ENCODE data around the gene MVB12B. TPM values are rescaled to one million over a fixed set of nuclear protein-coding genes. Genes with fewer than 3 reads are reported as not detected.

MVB12B gene
- total RNA-seq, 1 experiment from 2014 or later: not detected

DNA sequence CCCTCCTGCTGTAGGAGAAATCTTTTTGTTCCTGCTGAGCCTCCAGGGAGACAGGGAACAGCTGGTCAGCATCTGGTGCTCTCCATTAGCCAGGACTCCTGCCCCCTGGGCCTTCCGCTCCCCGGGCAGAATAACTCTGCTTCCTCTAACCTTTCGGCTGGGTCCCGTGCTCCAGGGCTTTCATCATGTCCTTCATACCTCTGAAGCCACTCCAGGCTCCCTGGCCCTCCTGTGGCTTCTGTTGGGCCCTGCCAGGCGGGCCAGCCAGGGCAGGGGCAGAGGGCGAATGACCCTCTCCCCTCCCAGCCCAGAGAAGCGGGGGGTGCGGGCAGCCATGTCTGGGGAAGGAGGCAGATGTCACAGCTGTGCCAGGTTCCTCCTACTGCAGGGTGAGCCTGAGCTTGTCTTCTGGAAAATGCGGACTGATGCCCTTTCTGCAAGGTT lies 205.4 kb downstream of the MVB12B start:
- no peak for DNase-seq
- Histone ChIP-seq H3K36me3 (ENCODE audit: insufficient read depth, low read length) (no peaks in the 10 kb centered on the region), H3K4me1 (ENCODE audit: low read length) (peaks cover 55% of the 10 kb centered on the region), H2AFZ (ENCODE audit: low read length) (no peak overlapping the region), H3K9me2 (replicated peaks; ENCODE audit: insufficient read depth, low read length) (no peaks in the 10 kb centered on the region), H3K4me2 (ENCODE audit: low read depth, low read length, poor library complexity, severe bottlenecking) (peak overlapping the region; percentile 83), H3K9me3 (ENCODE audit: low read length) (no peaks in the 10 kb centered on the region), H3K27ac (ENCODE audit: low read length) (no peak overlapping the region), H3K9ac (ENCODE audit: low read length) (no peak overlapping the region), H3K4me3 (ENCODE audit: low read length) (no peak overlapping the region), H4K20me1 (ENCODE audit: insufficient read depth, low read depth, low read length) (peaks cover 20% of the 10 kb centered on the region; the same call in 1 of the 2 replicates), H3K27me3 (ENCODE audit: low read length) (no peaks in the 10 kb centered on the region), H3K79me2 (ENCODE audit: low read length) (no peaks in the 10 kb centered on the region)

GRCh38 chr9:126532489-126532888 lies 205.9 kb downstream of the MVB12B start:
- H3K9me3 ChIP-seq (ENCODE audit: low read length): no peaks in the 10 kb centered on the region
- H3K4me1 ChIP-seq (ENCODE audit: low read length): peaks cover 55% of the 10 kb centered on the region
- no peak overlapping the region for H3K9ac ChIP-seq (ENCODE audit: low read length)
- H3K4me2 ChIP-seq (ENCODE audit: low read depth, low read length, poor library complexity, severe bottlenecking): peak overlapping the region; percentile 83
- H3K9me2 ChIP-seq (replicated peaks; ENCODE audit: insufficient read depth, low read length): no peaks in the 10 kb centered on the region
- H3K4me3 ChIP-seq (ENCODE audit: low read length): no peak overlapping the region; the same call in 1 of the 2 replicates
- H3K36me3 ChIP-seq (ENCODE audit: insufficient read depth, low read length): no peaks in the 10 kb centered on the region
- no peaks in the 10 kb centered on the region for H3K27me3 ChIP-seq (ENCODE audit: low read length)
- H3K79me2 ChIP-seq (ENCODE audit: low read length): no peaks in the 10 kb centered on the region
- H2AFZ ChIP-seq (ENCODE audit: low read length): no peak overlapping the region
- peaks cover 15% of the 10 kb centered on the region; the same call in 1 of the 2 replicates for H4K20me1 ChIP-seq (ENCODE audit: insufficient read depth, low read depth, low read length)
- no peak for DNase-seq
- no peak overlapping the region for H3K27ac ChIP-seq (ENCODE audit: low read length)

DNA sequence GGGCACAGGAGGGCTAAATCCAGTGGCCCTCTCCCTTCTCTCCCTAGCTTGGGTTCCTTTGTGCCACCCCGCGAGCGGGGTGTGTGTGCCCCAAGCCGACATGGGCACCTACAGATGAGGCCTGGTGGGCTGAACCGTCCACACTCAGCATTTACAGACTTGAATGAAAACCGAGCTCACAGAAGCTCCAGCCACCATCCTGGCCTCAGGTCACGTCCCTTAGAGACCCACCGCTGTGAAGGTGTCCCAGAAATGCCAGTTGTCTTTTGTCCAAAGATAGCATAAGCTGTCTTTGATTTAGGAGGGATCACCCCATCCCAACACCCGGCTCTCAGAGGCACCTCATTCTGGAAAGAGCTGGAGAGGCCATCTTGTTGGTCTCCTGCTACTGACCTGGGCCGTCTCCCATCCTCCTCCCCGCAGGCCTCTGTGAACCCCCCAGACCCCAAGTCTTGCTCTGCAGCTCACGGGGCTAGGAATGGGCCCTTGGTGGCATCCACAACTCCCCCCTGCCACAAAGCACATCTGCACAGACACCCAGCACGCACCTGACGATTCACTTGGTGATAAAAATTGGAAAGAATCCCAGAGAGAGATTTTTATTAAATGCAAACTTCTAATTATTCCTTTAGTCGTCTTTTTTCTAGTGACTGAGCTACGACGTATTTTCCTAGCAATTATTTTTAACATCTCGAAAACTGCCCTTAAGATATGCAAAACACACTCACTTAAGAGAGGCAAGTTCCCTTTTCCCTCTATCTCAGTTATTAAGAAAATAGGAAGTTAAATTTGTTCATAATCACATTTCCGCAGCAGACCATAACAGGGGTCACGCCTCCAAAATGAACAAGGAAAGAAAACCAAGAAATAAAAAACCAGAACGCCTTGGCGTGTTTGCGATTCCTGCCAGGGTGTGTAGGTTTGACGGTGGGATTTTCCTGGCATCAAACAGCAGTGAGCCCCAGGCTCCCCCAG lies 206.6 kb downstream of the MVB12B start:
- Histone ChIP-seq H3K9me2 (replicated peaks; ENCODE audit: insufficient read depth, low read length) (no peaks in the 10 kb centered on the region), H3K4me3 (ENCODE audit: low read length) (peak overlapping the region; percentile 59), H3K79me2 (ENCODE audit: low read length) (no peaks in the 10 kb centered on the region), H2AFZ (ENCODE audit: low read length) (no peak overlapping the region), H4K20me1 (ENCODE audit: insufficient read depth, low read depth, low read length) (peaks cover 14% of the 10 kb centered on the region; the same call in 1 of the 2 replicates), H3K36me3 (ENCODE audit: insufficient read depth, low read length) (no peaks in the 10 kb centered on the region), H3K9me3 (ENCODE audit: low read length) (no peaks in the 10 kb centered on the region), H3K27ac (ENCODE audit: low read length) (peak overlapping the region; percentile 83), H3K27me3 (ENCODE audit: low read length) (no peaks in the 10 kb centered on the region), H3K9ac (ENCODE audit: low read length) (peak overlapping the region; percentile 31; the same call in 1 of the 2 replicates), H3K4me1 (ENCODE audit: low read length) (peaks cover 55% of the 10 kb centered on the region), H3K4me2 (ENCODE audit: low read depth, low read length, poor library complexity, severe bottlenecking) (peak overlapping the region; percentile 83)
- peak; percentile 90 for DNase-seq

DNA sequence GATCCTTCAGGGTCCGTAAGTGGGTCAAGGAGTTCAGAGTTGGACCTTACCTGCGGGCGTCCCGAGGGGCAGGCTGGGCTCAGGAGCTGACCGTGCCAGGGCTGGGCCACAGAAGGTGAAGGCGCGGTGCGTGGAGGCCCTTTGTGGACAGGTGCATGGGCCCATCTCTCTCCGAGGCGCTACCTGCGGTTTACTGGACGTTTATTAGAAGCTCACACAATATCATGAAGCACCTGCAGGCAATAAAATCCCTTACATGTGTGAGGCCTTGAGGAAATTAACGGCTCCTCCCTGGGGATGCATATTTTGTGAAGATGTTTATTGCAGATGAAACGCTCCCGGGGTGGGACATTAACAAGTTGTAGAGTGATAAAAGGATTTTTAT lies 207.3 kb downstream of the MVB12B start:
- Histone ChIP-seq H3K79me2 (ENCODE audit: low read length) (no peaks in the 10 kb centered on the region), H3K27ac (ENCODE audit: low read length) (peak overlapping the region; percentile 83), H3K27me3 (ENCODE audit: low read length) (no peaks in the 10 kb centered on the region), H3K9me2 (replicated peaks; ENCODE audit: insufficient read depth, low read length) (no peaks in the 10 kb centered on the region), H3K9ac (ENCODE audit: low read length) (peak overlapping the region; percentile 31; the same call in 1 of the 2 replicates), H2AFZ (ENCODE audit: low read length) (no peak overlapping the region), H3K4me1 (ENCODE audit: low read length) (peaks cover 57% of the 10 kb centered on the region), H3K9me3 (ENCODE audit: low read length) (no peaks in the 10 kb centered on the region), H3K4me3 (ENCODE audit: low read length) (peak overlapping the region; percentile 59), H3K4me2 (ENCODE audit: low read depth, low read length, poor library complexity, severe bottlenecking) (peak overlapping the region; percentile 83), H3K36me3 (ENCODE audit: insufficient read depth, low read length) (no peaks in the 10 kb centered on the region), H4K20me1 (ENCODE audit: insufficient read depth, low read depth, low read length) (peaks cover 14% of the 10 kb centered on the region; the same call in 1 of the 2 replicates)
- DNase-seq: peak; percentile 79

DNA sequence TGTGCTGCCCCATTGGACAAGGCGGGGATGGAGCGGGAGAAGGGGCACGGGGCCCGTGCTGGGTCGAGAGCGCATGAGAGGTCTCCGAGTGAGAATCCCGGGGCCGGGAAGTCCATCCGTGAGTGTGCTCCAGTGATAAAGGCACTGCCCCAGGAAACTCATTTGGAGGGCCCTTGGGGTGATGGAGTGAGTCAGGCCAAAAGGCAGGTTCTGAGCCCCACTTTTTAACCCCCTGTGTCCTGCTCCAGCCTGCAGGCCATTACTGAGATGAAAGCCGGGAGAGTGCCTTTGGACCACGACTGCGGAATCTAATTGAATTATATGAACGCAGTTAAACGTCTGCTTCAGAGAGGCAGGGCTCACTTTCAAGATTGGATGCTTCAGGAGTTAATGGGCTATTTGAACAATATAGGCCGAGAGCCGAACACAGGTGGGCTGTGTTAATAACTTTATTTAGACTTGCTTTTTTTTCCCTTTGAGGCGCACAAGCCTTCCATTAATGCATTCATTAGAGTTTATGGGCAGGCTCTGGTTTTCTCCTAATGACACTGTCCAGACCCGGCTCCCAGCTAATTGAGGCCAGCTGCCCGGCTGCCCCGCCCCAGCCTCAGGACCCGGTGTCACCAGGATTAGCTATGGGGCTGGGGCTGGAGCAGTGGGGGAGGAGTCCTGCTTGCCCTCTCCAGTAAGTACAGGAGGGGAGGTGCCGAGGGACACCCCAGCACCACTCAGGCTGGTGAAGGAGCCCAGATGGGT lies 208.0 kb downstream of the MVB12B start:
- Histone ChIP-seq H3K27ac (ENCODE audit: low read length) (peak overlapping the region; percentile 83; the same call in 1 of the 2 replicates), H3K9me3 (ENCODE audit: low read length) (no peaks in the 10 kb centered on the region), H3K9ac (ENCODE audit: low read length) (no peak overlapping the region), H3K4me2 (ENCODE audit: low read depth, low read length, poor library complexity, severe bottlenecking) (peak overlapping the region; percentile 83), H3K9me2 (replicated peaks; ENCODE audit: insufficient read depth, low read length) (no peaks in the 10 kb centered on the region), H3K4me3 (ENCODE audit: low read length) (peak overlapping the region; percentile 59; the same call in 1 of the 2 replicates), H3K36me3 (ENCODE audit: insufficient read depth, low read length) (no peaks in the 10 kb centered on the region), H3K4me1 (ENCODE audit: low read length) (peaks cover 58% of the 10 kb centered on the region), H3K27me3 (ENCODE audit: low read length) (no peaks in the 10 kb centered on the region), H3K79me2 (ENCODE audit: low read length) (no peaks in the 10 kb centered on the region), H2AFZ (ENCODE audit: low read length) (no peak overlapping the region), H4K20me1 (ENCODE audit: insufficient read depth, low read depth, low read length) (peaks cover 14% of the 10 kb centered on the region; the same call in 1 of the 2 replicates)
- peak; percentile 43 for DNase-seq

- Histone ChIP-seq H3K9me2 (replicated peaks; ENCODE audit: insufficient read depth, low read length) (no peaks in the 10 kb centered on the region), H3K79me2 (ENCODE audit: low read length) (no peaks in the 10 kb centered on the region), H2AFZ (ENCODE audit: low read length) (no peak overlapping the region)
Measured at GRCh38 chr9:126536131-126536530, 209.5 kb downstream of the MVB12B start.

DNA sequence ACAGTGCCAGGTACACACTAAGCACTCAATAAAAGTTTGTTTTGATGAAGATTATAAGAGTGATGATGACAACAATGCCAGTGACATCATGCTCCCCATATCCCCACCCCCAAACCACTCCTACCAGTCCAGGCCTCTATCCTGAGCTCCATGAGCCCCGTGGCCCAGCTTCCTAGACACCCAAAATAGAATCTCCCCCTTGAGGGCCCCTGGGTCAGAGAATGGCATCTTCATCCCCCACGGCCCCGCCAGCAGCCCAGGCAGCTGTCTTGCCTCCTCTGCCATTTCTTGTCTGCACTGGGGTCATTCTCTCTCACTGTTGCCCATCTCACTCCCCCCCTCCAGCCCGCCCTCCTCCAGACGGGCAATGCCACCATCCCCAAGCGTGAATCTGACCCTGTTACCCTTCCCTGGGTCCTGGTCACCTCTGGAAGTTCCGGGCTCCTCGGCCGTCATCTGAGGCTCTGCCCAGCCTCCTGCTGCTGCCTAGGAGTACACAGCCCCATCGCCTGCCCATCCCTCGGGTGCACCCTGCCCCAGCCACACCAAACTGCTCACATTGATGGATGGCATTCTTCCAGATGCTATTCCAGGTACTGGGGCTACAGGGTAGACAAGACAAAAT lies 210.3 kb downstream of the MVB12B start:
- no peak for DNase-seq
- H2AFZ ChIP-seq (ENCODE audit: low read length): no peak overlapping the region
- no peak overlapping the region for H3K4me3 ChIP-seq (ENCODE audit: low read length)
- no peak overlapping the region for H3K27ac ChIP-seq (ENCODE audit: low read length)
- H3K9me3 ChIP-seq (ENCODE audit: low read length): no peaks in the 10 kb centered on the region
- no peaks in the 10 kb centered on the region for H3K79me2 ChIP-seq (ENCODE audit: low read length)
- peaks cover 7% of the 10 kb centered on the region; the same call in 1 of the 2 replicates for H4K20me1 ChIP-seq (ENCODE audit: insufficient read depth, low read depth, low read length)
- H3K36me3 ChIP-seq (ENCODE audit: insufficient read depth, low read length): no peaks in the 10 kb centered on the region
- H3K27me3 ChIP-seq (ENCODE audit: low read length): no peaks in the 10 kb centered on the region
- no peaks in the 10 kb centered on the region for H3K9me2 ChIP-seq (replicated peaks; ENCODE audit: insufficient read depth, low read length)
- H3K9ac ChIP-seq (ENCODE audit: low read length): no peak overlapping the region
- peaks cover 53% of the 10 kb centered on the region for H3K4me1 ChIP-seq (ENCODE audit: low read length)
- H3K4me2 ChIP-seq (ENCODE audit: low read depth, low read length, poor library complexity, severe bottlenecking): no peak overlapping the region

More at GRCh38 chr9:126536131-126536530, 209.5 kb downstream of the MVB12B start:
- peaks cover 58% of the 10 kb centered on the region for H3K4me1 ChIP-seq (ENCODE audit: low read length)
- no peak overlapping the region for H3K4me3 ChIP-seq (ENCODE audit: low read length)
- H3K27ac ChIP-seq (ENCODE audit: low read length): no peak overlapping the region
- peaks cover 14% of the 10 kb centered on the region; the same call in 1 of the 2 replicates for H4K20me1 ChIP-seq (ENCODE audit: insufficient read depth, low read depth, low read length)
- no peak overlapping the region for H3K4me2 ChIP-seq (ENCODE audit: low read depth, low read length, poor library complexity, severe bottlenecking)
- H3K27me3 ChIP-seq (ENCODE audit: low read length): no peaks in the 10 kb centered on the region
- no peak overlapping the region for H3K9ac ChIP-seq (ENCODE audit: low read length)
- H3K36me3 ChIP-seq (ENCODE audit: insufficient read depth, low read length): no peaks in the 10 kb centered on the region
- no peak for DNase-seq
- no peaks in the 10 kb centered on the region for H3K9me3 ChIP-seq (ENCODE audit: low read length)

All from Karpas-422 (cell line).